H9 (cell line): ENCODE measurements around the gene MYO3A. TPM values are rescaled to one million over a fixed set of nuclear protein-coding genes. Genes with fewer than 3 reads are reported as not detected.

Experiments
- DNase-seq: peaks from one replicate; pipeline ENCODE4 v3.0.0-alpha.2; 2017
- H2AFZ ChIP-seq: one replicate; pipeline ENCODE4 v1.6.1; 2013; ENCODE audit warnings: mild to moderate bottlenecking, low read length, control low read depth, moderate library complexity
- H2AK5ac ChIP-seq: 2 replicates; pipeline ENCODE4 v1.6.1; 2013; ENCODE audit warnings: low read length, control low read depth, mixed read lengths; ENCODE audit not compliant: insufficient read length
- H2BK120ac ChIP-seq: one replicate; pipeline ENCODE4 v1.6.1; 2013; ENCODE audit warnings: low read depth, mild to moderate bottlenecking, low read length, control low read depth, inconsistent platforms; ENCODE audit not compliant: poor library complexity, severe bottlenecking
- H2BK12ac ChIP-seq: 2 replicates; pipeline ENCODE4 v1.6.1; 2013; ENCODE audit warnings: low read length, control low read depth, mixed read lengths, low read depth; ENCODE audit not compliant: insufficient read length
- H2BK15ac ChIP-seq: 2 replicates; pipeline ENCODE4 v1.6.1; 2013; ENCODE audit warnings: low read depth, low read length, control low read depth
- H2BK20ac ChIP-seq: one replicate; pipeline ENCODE4 v1.6.1; 2013; ENCODE audit warnings: low read depth, mild to moderate bottlenecking, low read length, control low read depth, inconsistent platforms; ENCODE audit not compliant: poor library complexity, severe bottlenecking
- H2BK5ac ChIP-seq: 2 replicates; pipeline ENCODE4 v1.6.1; 2013; ENCODE audit warnings: low read length, control low read depth, mixed read lengths; ENCODE audit not compliant: insufficient read length
- H3K14ac ChIP-seq: 2 replicates; pipeline ENCODE4 v1.6.1; 2013; ENCODE audit warnings: low read length, control low read depth; ENCODE audit not compliant: insufficient read depth
- H3K18ac ChIP-seq: 2 replicates; pipeline ENCODE4 v1.6.1; 2013; ENCODE audit warnings: low read depth, mild to moderate bottlenecking, mixed read lengths, low read length, control low read depth; ENCODE audit not compliant: insufficient read length
- H3K23ac ChIP-seq: 2 replicates; pipeline ENCODE4 v1.6.1; 2013; ENCODE audit warnings: low read length, control low read depth, mixed read lengths, low read depth; ENCODE audit not compliant: insufficient read length
- H3K23me2 ChIP-seq: 2 replicates; pipeline ENCODE4 v1.6.1; 2013; ENCODE audit warnings: low read depth, mild to moderate bottlenecking, mixed read lengths, low read length, control low read depth; ENCODE audit not compliant: insufficient read length, poor library complexity, severe bottlenecking
- H3K27ac ChIP-seq: 2 replicates; pipeline ENCODE4 v1.5.1; 2013; ENCODE audit warnings: low read length, control low read depth, mixed read lengths, low read depth; ENCODE audit not compliant: insufficient read length
- H3K27me3 ChIP-seq: 2 replicates; pipeline ENCODE4 v1.6.1; 2013; ENCODE audit warnings: low read length, control low read depth, inconsistent platforms; ENCODE audit not compliant: insufficient read depth
- H3K4ac ChIP-seq: 2 replicates; pipeline ENCODE4 v1.6.1; 2013; ENCODE audit warnings: low read depth, mild to moderate bottlenecking, control low read depth, inconsistent platforms, low read length, moderate library complexity
- H3K4me1 ChIP-seq: 2 replicates; pipeline ENCODE4 v1.6.1; 2013; ENCODE audit warnings: low read length, control low read depth, inconsistent platforms; ENCODE audit not compliant: insufficient read depth
- H3K4me2 ChIP-seq: 2 replicates; pipeline ENCODE4 v1.6.1; 2013; ENCODE audit warnings: low read length, control low read depth, mixed read lengths; ENCODE audit not compliant: insufficient read length, insufficient read depth
- H3K56ac ChIP-seq: 2 replicates; pipeline ENCODE4 v1.6.1; 2013; ENCODE audit warnings: low read depth, mild to moderate bottlenecking, mixed read lengths, low read length, control low read depth; ENCODE audit not compliant: insufficient read length
- H3K79me1 ChIP-seq: 2 replicates; pipeline ENCODE4 v1.6.1; 2013; ENCODE audit warnings: low read depth, mild to moderate bottlenecking, moderate library complexity, low read length, control low read depth, inconsistent platforms; ENCODE audit not compliant: insufficient read depth, poor library complexity, severe bottlenecking
- H3K79me2 ChIP-seq: 2 replicates; pipeline ENCODE4 v1.6.1; 2013; ENCODE audit warnings: low read length, control low read depth, inconsistent platforms; ENCODE audit not compliant: insufficient read depth
- H3K9ac ChIP-seq: 2 replicates; pipeline ENCODE4 v1.6.1; 2013; ENCODE audit warnings: low read length, control low read depth, mixed read lengths; ENCODE audit not compliant: insufficient read length; ENCODE audit errors: extremely low read depth
- H3K9me3 ChIP-seq: one replicate; pipeline ENCODE4 v1.6.1; 2013; ENCODE audit warnings: low read depth, low read length, inconsistent platforms; ENCODE audit not compliant: control insufficient read depth
- H3T11ph ChIP-seq: one replicate; pipeline ENCODE4 v1.6.1; 2013; ENCODE audit warnings: mild to moderate bottlenecking, low read length, control low read depth, inconsistent platforms
- H4K20me1 ChIP-seq: one replicate; pipeline ENCODE4 v1.6.1; 2013; ENCODE audit not compliant: control insufficient read depth, insufficient read length, insufficient read depth
- H4K5ac ChIP-seq: 2 replicates; pipeline ENCODE4 v1.6.1; 2013; ENCODE audit warnings: low read depth, mild to moderate bottlenecking, mixed read lengths, low read length, control low read depth; ENCODE audit not compliant: insufficient read length
- H4K8ac ChIP-seq: replicated peaks from 2 replicates; pipeline ENCODE4 v1.6.1; 2013; ENCODE audit warnings: low read length, control low read depth, mixed read lengths, low read depth; ENCODE audit not compliant: insufficient read length
- H4K91ac ChIP-seq: 2 replicates; pipeline ENCODE4 v1.6.1; 2013; ENCODE audit warnings: low read depth, mild to moderate bottlenecking, moderate library complexity, mixed read lengths, low read length, control low read depth; ENCODE audit not compliant: insufficient read length
- H3K27ac Mint-ChIP-seq, 3 experiments: 2 replicates in 2 of 3; 3 replicates in 1 of 3; pipeline ENCODE4 v1.8.0; 2020 to 2021; ENCODE audit warnings: mixed read lengths in 3 of 3, mild to moderate bottlenecking in 1 of 3, moderate library complexity in 1 of 3
- H3K27me3 Mint-ChIP-seq: 2 replicates; pipeline ENCODE4 v1.8.0; 2021; ENCODE audit warnings: low read depth, mild to moderate bottlenecking, moderate library complexity, mixed read lengths
- H3K36me3 Mint-ChIP-seq, 3 experiments: 2 replicates in 2 of 3; 3 replicates in 1 of 3; pipeline ENCODE4 v1.8.0; 2020 to 2021; ENCODE audit warnings: low read depth in 3 of 3, mixed read lengths in 3 of 3; ENCODE audit not compliant: insufficient read depth in 1 of 3
- H3K4me1 Mint-ChIP-seq, 2 experiments: 2 replicates each; pipeline ENCODE4 v1.8.0; 2020; ENCODE audit warnings: mixed read lengths in 2 of 2
- H3K4me3 Mint-ChIP-seq, 2 experiments: 2 replicates in 1 of 2; 3 replicates in 1 of 2; pipeline ENCODE4 v1.8.0; 2020 to 2021; ENCODE audit warnings: mild to moderate bottlenecking in 2 of 2, mixed read lengths in 2 of 2, moderate library complexity in 1 of 2
- H3K9me3 Mint-ChIP-seq, 2 experiments: 2 replicates in 1 of 2; 3 replicates in 1 of 2; pipeline ENCODE4 v1.8.0; 2020; ENCODE audit warnings: mild to moderate bottlenecking in 2 of 2, mixed read lengths in 2 of 2, moderate library complexity in 1 of 2
- WGBS: extraction: QIAGEN DNeasy Blood & Tissue Kit; methylation state at CpG from one replicate; pipeline ENCODE4 v1.1.7; 2013; ENCODE audit warnings: missing lambda C conversion rate, low lambda C conversion rate, mixed read lengths; ENCODE audit not compliant: insufficient read length; ENCODE audit errors: extremely low coverage; 5-methylcytosine and 5-hydroxymethylcytosine counted together
- total RNA-seq: library from RNA; stranded (reverse); gene quantifications from 2 replicates; pipeline ENCODE4 v1.2.1, GENCODE V29; 2021
- TF ChIP-seq, protein P1 (sequence below): fragments of 200-600 bp; sonication (generic); conservative IDR thresholded peaks from 3 replicates; pipeline ENCODE4 v1.8.0; 2021; ENCODE audit warnings: antibody characterized with exemption, mild to moderate bottlenecking

Gene MYO3A
- total RNA-seq, 1 experiment from 2014 or later: 4.3 TPM

DNA sequence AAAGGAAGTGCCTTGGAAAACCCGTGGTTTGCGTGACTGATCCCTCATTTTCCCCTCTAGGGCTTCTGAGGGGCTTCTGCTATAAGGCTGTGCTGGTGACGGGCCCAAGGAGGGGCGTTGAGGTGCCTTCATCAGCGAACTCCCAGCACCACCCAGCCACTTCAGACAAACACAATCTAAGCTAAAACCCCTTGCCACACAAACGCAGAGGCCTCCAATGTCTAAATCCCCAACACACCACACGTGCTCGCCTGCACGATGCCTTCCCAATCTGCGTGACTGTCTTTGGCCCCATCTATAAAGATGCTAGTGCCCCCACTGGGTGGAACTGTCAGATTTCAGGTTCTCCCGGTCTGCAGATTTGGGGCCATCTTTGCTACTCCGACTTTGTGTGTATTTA, 278.5 kb downstream of the MYO3A start:
- H2AK5ac ChIP-seq: no peak overlapping the region
- no peak overlapping the region for H2BK15ac ChIP-seq
- no peak overlapping the region for H3K23ac ChIP-seq
- H2AFZ ChIP-seq: no peak overlapping the region
- H3K27me3 ChIP-seq: peaks cover 57% of the 10 kb centered on the region
- Mint-ChIP-seq H3K4me3 (peak overlapping the region in 1 of 2 experiments; percentile 60; a peak in 4 of 5 replicates), H3K4me1 (peaks cover 50 to 54% of the 10 kb centered on the region in 2 experiments), H3K9me3 (peaks cover 0 to 5% of the 10 kb centered on the region in 2 experiments; a peak in 2 of 5 replicates), H3K36me3 (no peaks in the 10 kb centered on the region; a peak in 1 of 7 replicates), H3K27ac (no peak overlapping the region; a peak in 1 of 7 replicates), H3K27me3 (peaks cover 32% of the 10 kb centered on the region)
- H2BK5ac ChIP-seq: no peak overlapping the region
- no peak overlapping the region for H3K4ac ChIP-seq
- no peak overlapping the region for H2BK12ac ChIP-seq
- H4K8ac ChIP-seq: no peak overlapping the region
- H3K9ac ChIP-seq: no peak overlapping the region
- peak overlapping the region; percentile 22 for H3K4me2 ChIP-seq
- WGBS: no CpG with 5 or more reads among the region's 12 CpGs
- H3K79me2 ChIP-seq: no peaks in the 10 kb centered on the region
- no peak overlapping the region for H4K91ac ChIP-seq
- H4K20me1 ChIP-seq: no peaks in the 10 kb centered on the region
- no peak overlapping the region for H3T11ph ChIP-seq
- H3K23me2 ChIP-seq: peaks cover 35% of the 10 kb centered on the region
- no peak overlapping the region for H2BK20ac ChIP-seq
- no peak overlapping the region for H3K18ac ChIP-seq
- H3K9me3 ChIP-seq: no peaks in the 10 kb centered on the region
- no peak overlapping the region for H3K14ac ChIP-seq
- H2BK120ac ChIP-seq: no peak overlapping the region
- no peak overlapping the region for H4K5ac ChIP-seq
- TF ChIP-seq, protein P1, sequence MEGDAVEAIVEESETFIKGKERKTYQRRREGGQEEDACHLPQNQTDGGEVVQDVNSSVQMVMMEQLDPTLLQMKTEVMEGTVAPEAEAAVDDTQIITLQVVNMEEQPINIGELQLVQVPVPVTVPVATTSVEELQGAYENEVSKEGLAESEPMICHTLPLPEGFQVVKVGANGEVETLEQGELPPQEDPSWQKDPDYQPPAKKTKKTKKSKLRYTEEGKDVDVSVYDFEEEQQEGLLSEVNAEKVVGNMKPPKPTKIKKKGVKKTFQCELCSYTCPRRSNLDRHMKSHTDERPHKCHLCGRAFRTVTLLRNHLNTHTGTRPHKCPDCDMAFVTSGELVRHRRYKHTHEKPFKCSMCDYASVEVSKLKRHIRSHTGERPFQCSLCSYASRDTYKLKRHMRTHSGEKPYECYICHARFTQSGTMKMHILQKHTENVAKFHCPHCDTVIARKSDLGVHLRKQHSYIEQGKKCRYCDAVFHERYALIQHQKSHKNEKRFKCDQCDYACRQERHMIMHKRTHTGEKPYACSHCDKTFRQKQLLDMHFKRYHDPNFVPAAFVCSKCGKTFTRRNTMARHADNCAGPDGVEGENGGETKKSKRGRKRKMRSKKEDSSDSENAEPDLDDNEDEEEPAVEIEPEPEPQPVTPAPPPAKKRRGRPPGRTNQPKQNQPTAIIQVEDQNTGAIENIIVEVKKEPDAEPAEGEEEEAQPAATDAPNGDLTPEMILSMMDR: no peak
- H3K27ac ChIP-seq: no peak overlapping the region
- peaks cover 7% of the 10 kb centered on the region; the same call in 1 of the 2 replicates for H3K4me1 ChIP-seq
- DNase-seq: no peak
- no peak overlapping the region for H3K56ac ChIP-seq
- H3K79me1 ChIP-seq: no peaks in the 10 kb centered on the region
